SK-N-SH treated with all-trans-retinoic acid at 6 μM for 48 hours (cell line): Measurements from ENCODE around the gene MLYCD.

Experiments
- ATAC-seq: fragments of 200-7000 bp; cut with Tn5 transposase; 3 replicates; pipeline ENCODE4 v1.9.1; 2020; ENCODE audit warnings: mild to moderate bottlenecking, moderate library complexity
- ARNTL ChIP-seq: fragments of 450-650 bp; formaldehyde crosslinking; IDR thresholded peaks from 2 replicates; pipeline ENCODE4 v1.5.0; 2020; ENCODE audit warnings: low read depth, mild to moderate bottlenecking, moderate library complexity, borderline replicate concordance
- BACH2 ChIP-seq: fragments of 250-450 bp; sonication (Bioruptor Pico); IDR thresholded peaks from 2 replicates; pipeline ENCODE4 v1.9.0; 2021; ENCODE audit warnings: mild to moderate bottlenecking, borderline replicate concordance
- CSDC2 ChIP-seq: fragments of 250-450 bp; sonication (Bioruptor Pico); IDR thresholded peaks from 2 replicates; pipeline ENCODE4 v1.5.0; 2020; ENCODE audit warnings: mild to moderate bottlenecking, moderate library complexity
- ESRRG ChIP-seq: fragments of 250-450 bp; sonication (Bioruptor Pico); IDR thresholded peaks from 2 replicates; pipeline ENCODE4 v1.6.1; 2021; ENCODE audit warnings: mild to moderate bottlenecking
- GLIS3 ChIP-seq: fragments of 250-450 bp; sonication (Bioruptor Pico); IDR thresholded peaks from 2 replicates; pipeline ENCODE4 v1.5.0; 2020; ENCODE audit warnings: mild to moderate bottlenecking, moderate library complexity
- ISL1 ChIP-seq: fragments of 250-450 bp; sonication (Bioruptor Pico); IDR thresholded peaks from 2 replicates; pipeline ENCODE4 v2.1.2; 2022; ENCODE audit warnings: mild to moderate bottlenecking, moderate library complexity
- OSR1 ChIP-seq: fragments of 250-450 bp; sonication (Bioruptor Pico); IDR thresholded peaks from 2 replicates; pipeline ENCODE4 v1.8.0; 2022; ENCODE audit warnings: moderate library complexity, mild to moderate bottlenecking, inconsistent platforms
- PPARA ChIP-seq: fragments of 250-450 bp; sonication (Bioruptor Pico); IDR thresholded peaks from 2 replicates; pipeline ENCODE4 v1.5.0; 2020; ENCODE audit warnings: mild to moderate bottlenecking, borderline replicate concordance
- SNAI2 ChIP-seq: fragments of 250-450 bp; sonication (Bioruptor Pico); IDR thresholded peaks from 2 replicates; pipeline ENCODE4 v1.5.0; 2020; ENCODE audit warnings: mild to moderate bottlenecking, moderate library complexity
- TOX ChIP-seq: fragments of 250-450 bp; sonication (Bioruptor Pico); IDR thresholded peaks from 2 replicates; pipeline ENCODE4 v1.8.0; 2021; ENCODE audit warnings: mild to moderate bottlenecking, moderate library complexity, borderline replicate concordance
- ZC3H10 ChIP-seq: fragments of 250-450 bp; sonication (Bioruptor Pico); IDR thresholded peaks from 2 replicates; pipeline ENCODE4 v1.5.1; 2021; ENCODE audit warnings: mild to moderate bottlenecking, moderate library complexity
- ZFP3 ChIP-seq: fragments of 250-450 bp; sonication (Bioruptor Pico); IDR thresholded peaks from 2 replicates; pipeline ENCODE4 v1.5.0; 2020; ENCODE audit warnings: mild to moderate bottlenecking, moderate library complexity
- ZFP30 ChIP-seq: fragments of 450-650 bp; formaldehyde crosslinking; IDR thresholded peaks from 2 replicates; pipeline ENCODE4 v1.5.0; 2022; ENCODE audit warnings: mild to moderate bottlenecking, moderate library complexity
- ZNF70 ChIP-seq: fragments of 450-650 bp; formaldehyde crosslinking; IDR thresholded peaks from 2 replicates; pipeline ENCODE4 v1.5.0; 2020; ENCODE audit warnings: mild to moderate bottlenecking, moderate library complexity
- TF ChIP-seq, protein P1 (sequence below): fragments of 250-450 bp; sonication (Bioruptor Pico); IDR thresholded peaks from 2 replicates; pipeline ENCODE4 v1.5.1; 2020; ENCODE audit warnings: low read depth, mild to moderate bottlenecking, moderate library complexity
- TF ChIP-seq, protein P2 (sequence below): fragments of 250-450 bp; sonication (Bioruptor Pico); IDR thresholded peaks from 2 replicates; pipeline ENCODE4 v1.5.1; 2021; ENCODE audit warnings: mild to moderate bottlenecking, moderate library complexity
- TF ChIP-seq, protein P3 (sequence below): fragments of 250-450 bp; sonication (Bioruptor Pico); IDR thresholded peaks from 2 replicates; pipeline ENCODE4 v1.5.0; 2020; ENCODE audit warnings: mild to moderate bottlenecking, moderate library complexity
- TF ChIP-seq, protein P4 (sequence below): fragments of 250-450 bp; sonication (Bioruptor Pico); IDR thresholded peaks from 2 replicates; pipeline ENCODE4 v1.8.0; 2020; ENCODE audit warnings: mild to moderate bottlenecking, moderate library complexity, borderline replicate concordance
- TF ChIP-seq, protein P5 (sequence below): fragments of 250-450 bp; sonication (Bioruptor Pico); IDR thresholded peaks from 2 replicates; pipeline ENCODE4 v1.8.0; 2021; ENCODE audit warnings: low read depth, mild to moderate bottlenecking, moderate library complexity, borderline replicate concordance

Gene MLYCD

DNA sequence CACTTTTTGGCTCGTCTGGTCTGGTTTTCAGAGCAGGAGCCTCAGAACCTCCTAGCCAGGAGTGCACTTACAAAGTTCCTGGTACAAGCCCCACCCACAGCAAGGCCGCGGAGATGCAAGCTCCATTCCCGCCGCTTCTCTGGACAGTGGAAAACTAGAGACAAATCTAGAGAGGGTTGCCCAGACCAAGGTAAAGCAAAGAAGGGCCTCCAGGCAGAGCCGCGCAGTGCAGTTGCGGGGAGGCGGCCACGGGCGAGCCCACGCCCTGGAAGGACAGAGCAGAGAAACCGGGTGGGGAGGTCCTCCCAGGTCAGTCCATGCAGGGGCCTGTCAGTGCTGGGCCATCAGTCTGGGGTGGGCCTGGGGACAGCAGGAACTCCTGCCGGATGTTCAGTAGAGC is 43.2 kb downstream of the MLYCD start:
- TF ChIP-seq CSDC2 (CRISPR knock-in tag) (no peak), ESRRG (CRISPR knock-in tag) (no peak), SNAI2 (CRISPR knock-in tag) (no peak), ZNF70 (CRISPR knock-in tag) (no peak), ISL1 (no peak), ZC3H10 (CRISPR knock-in tag) (no peak), GLIS3 (no peak), PPARA (CRISPR knock-in tag) (no peak), OSR1 (CRISPR knock-in tag) (no peak), BACH2 (CRISPR knock-in tag) (no peak), ARNTL (CRISPR knock-in tag) (no peak), ZFP3 (CRISPR knock-in tag) (no peak), TOX (no peak)
- TF ChIP-seq, protein P1, sequence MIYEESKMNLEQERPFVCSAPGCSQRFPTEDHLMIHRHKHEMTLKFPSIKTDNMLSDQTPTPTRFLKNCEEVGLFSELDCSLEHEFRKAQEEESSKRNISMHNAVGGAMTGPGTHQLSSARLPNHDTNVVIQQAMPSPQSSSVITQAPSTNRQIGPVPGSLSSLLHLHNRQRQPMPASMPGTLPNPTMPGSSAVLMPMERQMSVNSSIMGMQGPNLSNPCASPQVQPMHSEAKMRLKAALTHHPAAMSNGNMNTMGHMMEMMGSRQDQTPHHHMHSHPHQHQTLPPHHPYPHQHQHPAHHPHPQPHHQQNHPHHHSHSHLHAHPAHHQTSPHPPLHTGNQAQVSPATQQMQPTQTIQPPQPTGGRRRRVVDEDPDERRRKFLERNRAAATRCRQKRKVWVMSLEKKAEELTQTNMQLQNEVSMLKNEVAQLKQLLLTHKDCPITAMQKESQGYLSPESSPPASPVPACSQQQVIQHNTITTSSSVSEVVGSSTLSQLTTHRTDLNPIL = no peak
- TF ChIP-seq, protein P2, sequence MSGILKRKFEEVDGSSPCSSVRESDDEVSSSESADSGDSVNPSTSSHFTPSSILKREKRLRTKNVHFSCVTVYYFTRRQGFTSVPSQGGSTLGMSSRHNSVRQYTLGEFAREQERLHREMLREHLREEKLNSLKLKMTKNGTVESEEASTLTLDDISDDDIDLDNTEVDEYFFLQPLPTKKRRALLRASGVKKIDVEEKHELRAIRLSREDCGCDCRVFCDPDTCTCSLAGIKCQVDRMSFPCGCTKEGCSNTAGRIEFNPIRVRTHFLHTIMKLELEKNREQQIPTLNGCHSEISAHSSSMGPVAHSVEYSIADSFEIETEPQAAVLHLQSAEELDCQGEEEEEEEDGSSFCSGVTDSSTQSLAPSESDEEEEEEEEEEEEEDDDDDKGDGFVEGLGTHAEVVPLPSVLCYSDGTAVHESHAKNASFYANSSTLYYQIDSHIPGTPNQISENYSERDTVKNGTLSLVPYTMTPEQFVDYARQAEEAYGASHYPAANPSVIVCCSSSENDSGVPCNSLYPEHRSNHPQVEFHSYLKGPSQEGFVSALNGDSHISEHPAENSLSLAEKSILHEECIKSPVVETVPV (CRISPR knock-in tag) = no peak
- TF ChIP-seq, protein P3, sequence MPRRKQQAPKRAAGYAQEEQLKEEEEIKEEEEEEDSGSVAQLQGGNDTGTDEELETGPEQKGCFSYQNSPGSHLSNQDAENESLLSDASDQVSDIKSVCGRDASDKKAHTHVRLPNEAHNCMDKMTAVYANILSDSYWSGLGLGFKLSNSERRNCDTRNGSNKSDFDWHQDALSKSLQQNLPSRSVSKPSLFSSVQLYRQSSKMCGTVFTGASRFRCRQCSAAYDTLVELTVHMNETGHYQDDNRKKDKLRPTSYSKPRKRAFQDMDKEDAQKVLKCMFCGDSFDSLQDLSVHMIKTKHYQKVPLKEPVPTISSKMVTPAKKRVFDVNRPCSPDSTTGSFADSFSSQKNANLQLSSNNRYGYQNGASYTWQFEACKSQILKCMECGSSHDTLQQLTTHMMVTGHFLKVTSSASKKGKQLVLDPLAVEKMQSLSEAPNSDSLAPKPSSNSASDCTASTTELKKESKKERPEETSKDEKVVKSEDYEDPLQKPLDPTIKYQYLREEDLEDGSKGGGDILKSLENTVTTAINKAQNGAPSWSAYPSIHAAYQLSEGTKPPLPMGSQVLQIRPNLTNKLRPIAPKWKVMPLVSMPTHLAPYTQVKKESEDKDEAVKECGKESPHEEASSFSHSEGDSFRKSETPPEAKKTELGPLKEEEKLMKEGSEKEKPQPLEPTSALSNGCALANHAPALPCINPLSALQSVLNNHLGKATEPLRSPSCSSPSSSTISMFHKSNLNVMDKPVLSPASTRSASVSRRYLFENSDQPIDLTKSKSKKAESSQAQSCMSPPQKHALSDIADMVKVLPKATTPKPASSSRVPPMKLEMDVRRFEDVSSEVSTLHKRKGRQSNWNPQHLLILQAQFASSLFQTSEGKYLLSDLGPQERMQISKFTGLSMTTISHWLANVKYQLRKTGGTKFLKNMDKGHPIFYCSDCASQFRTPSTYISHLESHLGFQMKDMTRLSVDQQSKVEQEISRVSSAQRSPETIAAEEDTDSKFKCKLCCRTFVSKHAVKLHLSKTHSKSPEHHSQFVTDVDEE (CRISPR knock-in tag) = no peak
- TF ChIP-seq, protein P4, sequence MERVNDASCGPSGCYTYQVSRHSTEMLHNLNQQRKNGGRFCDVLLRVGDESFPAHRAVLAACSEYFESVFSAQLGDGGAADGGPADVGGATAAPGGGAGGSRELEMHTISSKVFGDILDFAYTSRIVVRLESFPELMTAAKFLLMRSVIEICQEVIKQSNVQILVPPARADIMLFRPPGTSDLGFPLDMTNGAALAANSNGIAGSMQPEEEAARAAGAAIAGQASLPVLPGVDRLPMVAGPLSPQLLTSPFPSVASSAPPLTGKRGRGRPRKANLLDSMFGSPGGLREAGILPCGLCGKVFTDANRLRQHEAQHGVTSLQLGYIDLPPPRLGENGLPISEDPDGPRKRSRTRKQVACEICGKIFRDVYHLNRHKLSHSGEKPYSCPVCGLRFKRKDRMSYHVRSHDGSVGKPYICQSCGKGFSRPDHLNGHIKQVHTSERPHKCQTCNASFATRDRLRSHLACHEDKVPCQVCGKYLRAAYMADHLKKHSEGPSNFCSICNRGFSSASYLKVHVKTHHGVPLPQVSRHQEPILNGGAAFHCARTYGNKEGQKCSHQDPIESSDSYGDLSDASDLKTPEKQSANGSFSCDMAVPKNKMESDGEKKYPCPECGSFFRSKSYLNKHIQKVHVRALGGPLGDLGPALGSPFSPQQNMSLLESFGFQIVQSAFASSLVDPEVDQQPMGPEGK (CRISPR knock-in tag) = no peak
- TF ChIP-seq, protein P5, sequence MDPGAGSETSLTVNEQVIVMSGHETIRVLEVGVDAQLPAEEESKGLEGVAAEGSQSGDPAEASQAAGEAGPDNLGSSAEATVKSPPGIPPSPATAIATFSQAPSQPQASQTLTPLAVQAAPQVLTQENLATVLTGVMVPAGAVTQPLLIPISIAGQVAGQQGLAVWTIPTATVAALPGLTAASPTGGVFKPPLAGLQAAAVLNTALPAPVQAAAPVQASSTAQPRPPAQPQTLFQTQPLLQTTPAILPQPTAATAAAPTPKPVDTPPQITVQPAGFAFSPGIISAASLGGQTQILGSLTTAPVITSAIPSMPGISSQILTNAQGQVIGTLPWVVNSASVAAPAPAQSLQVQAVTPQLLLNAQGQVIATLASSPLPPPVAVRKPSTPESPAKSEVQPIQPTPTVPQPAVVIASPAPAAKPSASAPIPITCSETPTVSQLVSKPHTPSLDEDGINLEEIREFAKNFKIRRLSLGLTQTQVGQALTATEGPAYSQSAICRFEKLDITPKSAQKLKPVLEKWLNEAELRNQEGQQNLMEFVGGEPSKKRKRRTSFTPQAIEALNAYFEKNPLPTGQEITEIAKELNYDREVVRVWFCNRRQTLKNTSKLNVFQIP (CRISPR knock-in tag) = no peak
- no peak for ATAC-seq

DNA sequence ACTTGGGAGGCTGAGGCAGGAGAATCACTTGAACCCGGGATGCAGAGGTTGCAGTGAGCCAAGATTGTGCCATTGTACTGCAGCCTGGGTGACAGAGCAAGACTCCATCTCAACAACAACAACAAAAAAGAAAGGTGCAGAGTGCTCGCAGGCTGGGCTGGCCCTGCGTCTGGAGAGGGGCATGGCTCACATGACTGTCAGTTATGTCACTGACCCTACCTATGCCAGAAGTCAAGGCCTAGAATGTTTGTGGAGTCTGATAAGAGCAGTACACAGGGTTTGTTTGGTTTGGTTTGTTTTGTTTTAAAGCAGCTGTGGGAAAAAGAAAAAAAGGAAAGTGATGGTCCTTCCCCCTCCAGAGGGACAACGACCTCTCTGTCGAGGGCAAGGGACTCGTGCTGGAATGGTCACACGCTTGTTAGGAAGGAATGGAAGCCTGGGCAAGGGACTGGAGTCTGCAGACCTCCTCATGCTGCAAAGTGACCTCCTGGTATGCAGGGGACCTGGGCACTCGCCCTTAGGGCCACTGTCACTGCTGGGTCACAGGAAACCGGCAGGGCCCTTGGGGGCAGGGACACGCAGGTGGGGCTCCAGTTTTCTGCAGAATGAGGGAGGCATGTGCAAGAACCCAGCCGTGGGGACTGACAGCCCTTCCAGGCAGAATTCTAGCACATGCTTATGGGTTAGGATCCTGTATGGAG is 44.0 kb downstream of the MLYCD start:
- TF ChIP-seq, protein P3 (CRISPR knock-in tag) = no peak
- no peak for TF ChIP-seq ZFP30

More for the DNA sequence above, 44.0 kb downstream of the MLYCD start:
- ATAC-seq = no peak
